ENCODE measurements around the gene OR2T27.
"Not testable (repeated sequence)": the region's sequence is repeated elsewhere in the genome, so short reads cannot be mapped to it uniquely, and the experiment has no call there.

The OR2T27 gene

GRCh38 chr1:248640906-248641305 lies 14.4 kb downstream of the OR2T27 start:
- H3K27me3 ChIP-seq (ENCODE audit: control insufficient read depth, insufficient read depth, low read length); H3K4me3 ChIP-seq (ENCODE audit: low read length); DNase-seq (ENCODE audit: low read depth, low spot score); H3K9me3 ChIP-seq (ENCODE audit: control insufficient read depth, insufficient read depth, low read length); H3K36me3 ChIP-seq (ENCODE audit: control insufficient read depth, insufficient read depth, low read length); H3K27ac ChIP-seq (ENCODE audit: low read length); H3K4me1 ChIP-seq (ENCODE audit: control insufficient read depth, insufficient read depth, low read length): not testable (repeated sequence)
- no CpG with 5 or more reads among the region's 3 CpGs for WGBS (ENCODE audit: insufficient coverage, insufficient read length)

DNA sequence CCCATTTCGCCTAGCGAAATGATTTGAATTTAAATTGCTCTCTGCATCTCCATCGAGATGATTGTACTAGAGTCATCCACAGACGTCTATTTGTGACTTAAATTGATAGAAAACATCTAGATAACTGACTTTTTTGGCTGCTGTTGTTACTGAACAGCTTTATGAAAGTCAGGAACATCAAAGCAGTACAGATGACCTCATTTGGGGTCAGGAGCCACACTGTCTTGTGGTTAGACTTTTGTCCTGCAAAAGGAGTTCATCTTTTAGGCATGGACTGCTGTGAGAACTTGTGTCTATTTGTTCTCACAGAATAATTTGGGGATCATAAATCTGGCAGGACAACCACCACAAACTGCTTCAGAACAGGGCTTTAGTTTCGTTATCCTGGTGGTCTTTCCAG lies 15.7 kb downstream of the OR2T27 start:
- not testable (repeated sequence) for H3K4me3 ChIP-seq (ENCODE audit: low read length); H3K36me3 ChIP-seq (ENCODE audit: control insufficient read depth, insufficient read depth, low read length); H3K4me1 ChIP-seq (ENCODE audit: control insufficient read depth, insufficient read depth, low read length); H3K9me3 ChIP-seq (ENCODE audit: control insufficient read depth, insufficient read depth, low read length); H3K27me3 ChIP-seq (ENCODE audit: control insufficient read depth, insufficient read depth, low read length); H3K27ac ChIP-seq (ENCODE audit: low read length); DNase-seq (ENCODE audit: low read depth, low spot score)
- WGBS (ENCODE audit: insufficient coverage, insufficient read length) = no CpG with 5 or more reads among the region's 5 CpGs

DNA sequence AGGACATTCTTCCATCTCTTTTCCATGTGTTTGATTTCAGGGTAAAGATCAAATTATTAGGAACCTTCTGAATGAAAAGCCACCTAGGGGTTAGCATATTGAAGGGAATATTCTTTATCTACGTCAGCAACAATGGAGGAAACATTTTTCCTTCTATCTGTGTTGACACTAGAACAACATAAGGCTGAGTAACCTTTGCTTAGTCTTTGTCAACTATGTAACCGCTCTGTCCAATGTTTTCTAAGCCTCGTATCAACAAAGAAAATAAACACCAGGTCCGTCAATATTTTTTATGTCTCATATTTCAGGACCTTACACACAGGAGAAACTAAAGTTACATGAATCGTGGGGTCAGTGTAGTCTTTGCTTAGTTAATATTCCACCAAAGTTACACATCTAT lies 18.7 kb downstream of the OR2T27 start:
- H3K9me3 ChIP-seq (ENCODE audit: control insufficient read depth, insufficient read depth, low read length); H3K27me3 ChIP-seq (ENCODE audit: control insufficient read depth, insufficient read depth, low read length); H3K4me1 ChIP-seq (ENCODE audit: control insufficient read depth, insufficient read depth, low read length); H3K4me3 ChIP-seq (ENCODE audit: low read length); H3K36me3 ChIP-seq (ENCODE audit: control insufficient read depth, insufficient read depth, low read length); DNase-seq (ENCODE audit: low read depth, low spot score); H3K27ac ChIP-seq (ENCODE audit: low read length): not testable (repeated sequence)
- no CpG with 5 or more reads among the region's 5 CpGs for WGBS (ENCODE audit: insufficient coverage, insufficient read length)

DNA sequence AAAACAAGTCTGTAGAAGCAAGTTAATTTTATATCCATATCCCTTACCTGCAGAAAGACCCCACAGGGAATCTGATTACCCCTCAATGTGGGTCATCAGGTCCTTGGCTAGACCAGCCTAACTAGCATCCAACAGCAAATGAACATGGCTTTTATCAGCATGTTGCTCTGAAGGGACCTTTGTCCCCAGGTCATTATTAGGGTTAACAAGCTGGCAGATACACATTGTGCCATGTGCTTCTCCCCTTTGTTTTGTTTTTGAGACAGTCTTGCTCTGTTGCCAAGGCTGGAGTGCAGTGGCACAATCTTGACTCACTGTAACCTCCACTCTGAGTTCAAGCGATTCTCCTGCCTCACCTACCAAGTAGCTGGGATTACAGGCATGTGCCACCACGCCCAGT lies 20.3 kb downstream of the OR2T27 start, which contains the start of gene OR2T11:
Gene OR2T11, minus strand, starts transcription at position 101 of the 400 bp plus-strand sequence. CDS start 7,963 bp downstream, outside the sequence.
- no CpG with 5 or more reads among the region's 2 CpGs for WGBS (ENCODE audit: insufficient coverage, insufficient read length)
- H3K36me3 ChIP-seq (ENCODE audit: control insufficient read depth, insufficient read depth, low read length); DNase-seq (ENCODE audit: low read depth, low spot score); H3K4me3 ChIP-seq (ENCODE audit: low read length); H3K27me3 ChIP-seq (ENCODE audit: control insufficient read depth, insufficient read depth, low read length); H3K27ac ChIP-seq (ENCODE audit: low read length); H3K9me3 ChIP-seq (ENCODE audit: control insufficient read depth, insufficient read depth, low read length); H3K4me1 ChIP-seq (ENCODE audit: control insufficient read depth, insufficient read depth, low read length): not testable (repeated sequence)

DNA sequence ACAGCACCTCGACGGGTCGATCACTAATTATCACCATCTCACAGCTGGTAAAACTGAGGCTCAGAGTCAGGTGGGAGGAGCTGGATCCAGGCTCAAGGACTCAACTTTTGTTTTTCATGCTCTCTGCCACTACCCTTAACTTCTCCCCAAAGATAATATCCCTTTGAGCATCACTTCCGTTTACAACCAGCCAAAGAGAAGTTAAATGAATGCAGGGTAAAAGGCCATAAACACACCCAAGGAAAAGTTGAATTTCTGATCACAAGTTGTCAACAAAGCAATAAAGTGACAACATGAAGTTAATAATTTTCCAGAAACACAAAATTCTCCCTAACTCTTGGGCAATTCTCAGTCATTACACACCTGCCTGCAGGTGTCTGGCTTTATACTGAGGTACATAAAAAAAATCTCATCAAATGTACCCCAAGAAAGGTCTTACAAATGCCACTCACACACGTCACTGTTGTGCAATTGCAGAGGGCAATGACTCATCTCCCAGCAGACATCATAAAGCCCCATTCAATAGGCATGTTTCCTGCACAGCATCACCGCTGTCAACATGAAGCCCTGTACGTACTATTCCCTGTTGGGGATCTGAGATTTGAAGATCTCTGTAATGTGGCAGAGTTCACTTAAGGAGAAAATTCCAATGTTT lies 23.8 kb downstream of the OR2T27 start:
- Histone ChIP-seq H3K4me1 (ENCODE audit: control insufficient read depth, insufficient read depth, low read length) (no peaks in the 10 kb centered on the region), H3K9me3 (ENCODE audit: control insufficient read depth, insufficient read depth, low read length) (peaks cover 8% of the 10 kb centered on the region), H3K4me3 (ENCODE audit: low read length) (no peak overlapping the region), H3K27ac (ENCODE audit: low read length) (no peak overlapping the region), H3K27me3 (ENCODE audit: control insufficient read depth, insufficient read depth, low read length) (no peaks in the 10 kb centered on the region), H3K36me3 (ENCODE audit: control insufficient read depth, insufficient read depth, low read length) (no peaks in the 10 kb centered on the region)
- WGBS (ENCODE audit: insufficient coverage, insufficient read length) = no CpG with 5 or more reads among the region's 7 CpGs
- no peak for DNase-seq (ENCODE audit: low read depth, low spot score)

GRCh38 chr1:248630551-248630950 lies 24.8 kb downstream of the OR2T27 start:
- no peak overlapping the region for H3K27ac ChIP-seq (ENCODE audit: low read length)
- peaks cover 12% of the 10 kb centered on the region for H3K9me3 ChIP-seq (ENCODE audit: control insufficient read depth, insufficient read depth, low read length)
- H3K4me1 ChIP-seq (ENCODE audit: control insufficient read depth, insufficient read depth, low read length) = no peaks in the 10 kb centered on the region
- H3K27me3 ChIP-seq (ENCODE audit: control insufficient read depth, insufficient read depth, low read length) = no peaks in the 10 kb centered on the region
- WGBS (ENCODE audit: insufficient coverage, insufficient read length) = no CpG with 5 or more reads among the region's 2 CpGs
- H3K36me3 ChIP-seq (ENCODE audit: control insufficient read depth, insufficient read depth, low read length) = no peaks in the 10 kb centered on the region
- no peak overlapping the region for H3K4me3 ChIP-seq (ENCODE audit: low read length)
- DNase-seq (ENCODE audit: low read depth, low spot score) = no peak

- H3K27me3 ChIP-seq (ENCODE audit: control insufficient read depth, insufficient read depth, low read length) = no peaks in the 10 kb centered on the region
- peaks cover 16% of the 10 kb centered on the region for H3K9me3 ChIP-seq (ENCODE audit: control insufficient read depth, insufficient read depth, low read length)
- H3K4me3 ChIP-seq (ENCODE audit: low read length) = no peak overlapping the region
- no peak for DNase-seq (ENCODE audit: low read depth, low spot score)
- H3K27ac ChIP-seq (ENCODE audit: low read length) = no peak overlapping the region
- H3K4me1 ChIP-seq (ENCODE audit: control insufficient read depth, insufficient read depth, low read length) = no peaks in the 10 kb centered on the region
- no CpG with 5 or more reads among the region's 9 CpGs for WGBS (ENCODE audit: insufficient coverage, insufficient read length)
- H3K36me3 ChIP-seq (ENCODE audit: control insufficient read depth, insufficient read depth, low read length) = no peaks in the 10 kb centered on the region
Measured at GRCh38 chr1:248627971-248628844, 27.1 kb downstream of the OR2T27 start.

DNA sequence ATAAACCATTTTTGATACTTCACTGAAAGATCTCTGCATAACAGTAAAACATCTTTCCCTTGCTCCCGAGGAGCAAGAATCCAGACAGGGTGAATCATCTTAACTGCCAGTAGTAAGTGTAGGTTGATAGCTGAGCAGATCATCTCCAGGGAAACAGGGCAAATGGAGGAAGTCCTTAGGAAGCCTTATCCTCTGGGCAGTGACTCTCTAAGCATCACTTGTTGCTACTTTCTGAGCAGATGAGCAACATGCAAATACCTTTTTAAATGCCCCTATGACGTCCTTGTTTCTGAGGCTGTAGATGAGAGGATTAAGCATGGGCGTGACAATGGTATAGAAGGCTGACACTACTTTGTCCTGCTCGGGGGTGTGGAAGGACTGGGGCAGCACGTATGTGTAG lies 29.4 kb downstream of the OR2T27 start:
- WGBS (ENCODE audit: insufficient coverage, insufficient read length) = no CpG with 5 or more reads among the region's 5 CpGs
- no peaks in the 10 kb centered on the region for H3K27me3 ChIP-seq (ENCODE audit: control insufficient read depth, insufficient read depth, low read length)
- no peak overlapping the region for H3K27ac ChIP-seq (ENCODE audit: low read length)
- no peak for DNase-seq (ENCODE audit: low read depth, low spot score)
- no peaks in the 10 kb centered on the region for H3K36me3 ChIP-seq (ENCODE audit: control insufficient read depth, insufficient read depth, low read length)
- no peak overlapping the region for H3K4me3 ChIP-seq (ENCODE audit: low read length)
- H3K9me3 ChIP-seq (ENCODE audit: control insufficient read depth, insufficient read depth, low read length) = peaks cover 16% of the 10 kb centered on the region
- no peaks in the 10 kb centered on the region for H3K4me1 ChIP-seq (ENCODE audit: control insufficient read depth, insufficient read depth, low read length)

GRCh38 chr1:248625166-248625565 lies 30.2 kb downstream of the OR2T27 start:
- DNase-seq (ENCODE audit: low read depth, low spot score) = no peak
- no peaks in the 10 kb centered on the region for H3K4me1 ChIP-seq (ENCODE audit: control insufficient read depth, insufficient read depth, low read length)
- no peak overlapping the region for H3K4me3 ChIP-seq (ENCODE audit: low read length)
- no CpG with 5 or more reads among the region's 4 CpGs for WGBS (ENCODE audit: insufficient coverage, insufficient read length)
- peaks cover 16% of the 10 kb centered on the region for H3K9me3 ChIP-seq (ENCODE audit: control insufficient read depth, insufficient read depth, low read length)
- H3K27me3 ChIP-seq (ENCODE audit: control insufficient read depth, insufficient read depth, low read length) = no peaks in the 10 kb centered on the region
- H3K36me3 ChIP-seq (ENCODE audit: control insufficient read depth, insufficient read depth, low read length) = no peaks in the 10 kb centered on the region
- no peak overlapping the region for H3K27ac ChIP-seq (ENCODE audit: low read length)

DNA sequence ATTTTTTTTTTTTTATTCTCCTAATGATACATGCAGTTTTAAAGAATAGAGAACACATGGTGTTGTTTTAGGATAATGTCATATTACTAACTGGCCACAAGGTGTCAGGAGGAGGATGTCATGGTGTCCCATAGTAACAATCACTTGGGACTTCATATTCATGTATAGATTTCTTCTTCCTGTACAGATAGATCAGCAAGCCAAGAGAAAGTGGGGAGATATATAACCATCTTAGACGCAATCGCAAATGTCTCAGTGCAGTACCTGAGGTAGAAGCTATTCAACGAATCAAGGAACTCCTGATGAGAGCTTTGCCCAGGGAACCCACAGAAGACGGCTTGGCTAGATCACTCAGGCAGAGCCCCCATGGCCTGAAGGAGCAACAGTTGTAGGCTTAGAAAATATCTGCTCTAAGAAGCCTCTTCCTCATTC lies 32.7 kb downstream of the OR2T27 start:
- DNase-seq (ENCODE audit: low read depth, low spot score) = no peak
- Histone ChIP-seq H3K27me3 (ENCODE audit: control insufficient read depth, insufficient read depth, low read length) (no peaks in the 10 kb centered on the region), H3K36me3 (ENCODE audit: control insufficient read depth, insufficient read depth, low read length) (no peaks in the 10 kb centered on the region), H3K9me3 (ENCODE audit: control insufficient read depth, insufficient read depth, low read length) (peaks cover 16% of the 10 kb centered on the region), H3K27ac (ENCODE audit: low read length) (no peak overlapping the region), H3K4me1 (ENCODE audit: control insufficient read depth, insufficient read depth, low read length) (no peaks in the 10 kb centered on the region), H3K4me3 (ENCODE audit: low read length) (no peak overlapping the region)
- WGBS (ENCODE audit: insufficient coverage, insufficient read length) = no CpG with 5 or more reads among the region's 4 CpGs

Measured in iPS DF 6.9 (cell line).